K562 (cell line): Measurements from ENCODE around the gene FUT2. TPM values are rescaled to one million over a fixed set of nuclear protein-coding genes. Genes with fewer than 3 reads are reported as not detected.

Source experiments
- CEBPZ ChIP-seq: fragments of 150-350 bp; IDR thresholded peaks from 2 replicates; pipeline ENCODE4 v1.6.1; 2014; ENCODE audit warnings: low read depth, mild to moderate bottlenecking, low read length, borderline replicate concordance
- CHCHD3 ChIP-seq: fragments of 250-450 bp; sonication (Bioruptor Pico); IDR thresholded peaks from 2 replicates; pipeline ENCODE4 v2.1.2; 2022; ENCODE audit warnings: mild to moderate bottlenecking
- CXXC5 ChIP-seq: fragments of 250-450 bp; sonication (Bioruptor Pico); IDR thresholded peaks from 2 replicates; pipeline ENCODE4 v1.8.0; 2022; ENCODE audit warnings: inconsistent platforms, mild to moderate bottlenecking, moderate library complexity
- FOXK1 ChIP-seq: sonication (generic); formaldehyde crosslinking; IDR thresholded peaks from 2 replicates; pipeline ENCODE4 v1.8.0; 2022; ENCODE audit warnings: missing genetic modification reagents, mild to moderate bottlenecking, borderline replicate concordance
- HOMEZ ChIP-seq: fragments of 250-450 bp; sonication (Bioruptor Pico); IDR thresholded peaks from 2 replicates; pipeline ENCODE4 v1.4.0; 2020; ENCODE audit warnings: mild to moderate bottlenecking, moderate library complexity
- MBD2 ChIP-seq: sonication (generic); IDR thresholded peaks from 2 replicates; pipeline ENCODE4 v1.6.1; 2016; ENCODE audit warnings: low read depth, borderline replicate concordance
- NFYB ChIP-seq: IDR thresholded peaks from 2 replicates; pipeline ENCODE4 v1.6.1; 2011; ENCODE audit warnings: mild to moderate bottlenecking, moderate library complexity; ENCODE audit not compliant: insufficient read length; ENCODE audit errors: extremely low read depth
- NR1H2 ChIP-seq: sonication (generic); formaldehyde crosslinking; IDR thresholded peaks from 2 replicates; pipeline ENCODE4 v1.4.0; 2020; ENCODE audit warnings: mild to moderate bottlenecking, missing genetic modification reagents
- RBM14 ChIP-seq: fragments of 200-400 bp; formaldehyde crosslinking; IDR thresholded peaks from 2 replicates; pipeline ENCODE4 v1.6.1; 2018; ENCODE audit warnings: low read depth, mild to moderate bottlenecking, low read length, moderate library complexity, borderline replicate concordance; ENCODE audit not compliant: insufficient read depth
- RCOR1 ChIP-seq, 2 experiments: IDR thresholded peaks; 2 replicates each; pipeline ENCODE4 v1.6.1; 2012; ENCODE audit warnings: low read depth in 2 of 2, low read length in 2 of 2, borderline replicate concordance in 1 of 2, improper control_type of control experiment in 1 of 2
- SREBF2 ChIP-seq: sonication (generic); formaldehyde crosslinking; IDR thresholded peaks from 2 replicates; pipeline ENCODE4 v1.4.0; 2020; ENCODE audit warnings: mild to moderate bottlenecking, missing genetic modification reagents
- ZBTB40 ChIP-seq, 2 experiments: fragments of 450-650 bp in 1 of 2; sonication (generic) in 1 of 2; formaldehyde crosslinking in 1 of 2; IDR thresholded peaks; 2 replicates each; pipeline versions ENCODE4 v1.7.1 to v1.9.0; 2016 to 2022; ENCODE audit warnings: inconsistent platforms in 1 of 2, mild to moderate bottlenecking in 1 of 2, missing genetic modification reagents in 1 of 2
- ZNF253 ChIP-seq: fragments of 250-450 bp; sonication (Bioruptor Pico); conservative IDR thresholded peaks from 2 replicates; pipeline ENCODE4 v1.6.1; 2021; ENCODE audit warnings: mild to moderate bottlenecking
- polyA plus RNA-seq, 8 experiments: library from polyadenylated mRNA; depleted of rRNA in 4 of 8; stranded (reverse) in 5 of 8; unstranded in 3 of 8; fragments of >200 nt; fragmentation: Nextera tagmentation in 2 of 8; fragmentation: Illumina TruSeq in 1 of 8; extraction: Ambion mirVana in 2 of 8; extraction: Trizol in 1 of 8; gene quantifications; 2 replicates each; pipeline versions ENCODE4 v1.2.1 to v1.2.3, GENCODE V29; 2011 to 2014; ENCODE audit warnings: inconsistent platforms in 1 of 8, missing spikeins in 1 of 8
- total RNA-seq, 7 experiments: library from RNA; depleted of rRNA in 6 of 7; stranded (reverse); fragments of >200 nt in 6 of 7; fragmentation: Illumina TruSeq in 2 of 7; extraction: Trizol in 2 of 7; gene quantifications; 2 replicates each; pipeline versions ENCODE4 v1.2.1 to v1.2.3, GENCODE V29; 2011 to 2021; ENCODE audit warnings: low replicate concordance in 1 of 7

The FUT2 gene
- total and polyA plus RNA-seq, 9 of the 15 experiments (the other 6 are each of a cell fraction or from before 2014, with no cell fraction given): 0.03 to 0.04 TPM; not detected in 7

- no peak for TF ChIP-seq ZBTB40 (IDR thresholded peaks at IDR 0.05)
- no peak for TF ChIP-seq ZBTB40 (CRISPR knock-in tag; IDR thresholded peaks at IDR 0.05)
- TF ChIP-seq CXXC5 (CRISPR knock-in tag): peak; percentile 45
- TF ChIP-seq MBD2: no peak
- TF ChIP-seq RCOR1 (IDR thresholded peaks at IDR 0.05; ENCODE audit: borderline replicate concordance in 1 of 2, low read depth in 2 of 2, low read length in 2 of 2): peak in 1 of 2 experiments; percentile 84; a peak in 2 of 4 replicates
- no peak for TF ChIP-seq SREBF2 (CRISPR knock-in tag)
- TF ChIP-seq ZNF253: no peak
- TF ChIP-seq CEBPZ: no peak
- no peak for TF ChIP-seq RBM14
- no peak for TF ChIP-seq NFYB
- no peak for TF ChIP-seq CHCHD3 (CRISPR knock-in tag)
- no peak for TF ChIP-seq NR1H2
- no peak for TF ChIP-seq FOXK1
- TF ChIP-seq HOMEZ: no peak
Measured at GRCh38 chr19:48755084-48755641, 59.4 kb downstream of the FUT2 start, which contains the start of gene FGF21 (continued).
